Fibroblast of skin of abdomen (primary cell): ENCODE measurements around the gene WIPF1. TPM values are rescaled to one million over a fixed set of nuclear protein-coding genes. Genes with fewer than 3 reads are reported as not detected.
A peak's percentile ranks its signal among the peaks of the same experiment; 100 is the strongest.

Experiments
- DNase-seq: peaks from one replicate; pipeline ENCODE4 v3.0.0-alpha.2; 2013
- polyA plus RNA-seq, 2 experiments: library from polyadenylated mRNA; unstranded; fragments of 120-200 nt; gene quantifications; one replicate each; pipeline ENCODE4 v1.2.1, GENCODE V29; 2013; ENCODE audit not compliant: insufficient read length in 2 of 2

Gene WIPF1, protein sequence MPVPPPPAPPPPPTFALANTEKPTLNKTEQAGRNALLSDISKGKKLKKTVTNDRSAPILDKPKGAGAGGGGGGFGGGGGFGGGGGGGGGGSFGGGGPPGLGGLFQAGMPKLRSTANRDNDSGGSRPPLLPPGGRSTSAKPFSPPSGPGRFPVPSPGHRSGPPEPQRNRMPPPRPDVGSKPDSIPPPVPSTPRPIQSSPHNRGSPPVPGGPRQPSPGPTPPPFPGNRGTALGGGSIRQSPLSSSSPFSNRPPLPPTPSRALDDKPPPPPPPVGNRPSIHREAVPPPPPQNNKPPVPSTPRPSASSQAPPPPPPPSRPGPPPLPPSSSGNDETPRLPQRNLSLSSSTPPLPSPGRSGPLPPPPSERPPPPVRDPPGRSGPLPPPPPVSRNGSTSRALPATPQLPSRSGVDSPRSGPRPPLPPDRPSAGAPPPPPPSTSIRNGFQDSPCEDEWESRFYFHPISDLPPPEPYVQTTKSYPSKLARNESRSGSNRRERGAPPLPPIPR
- polyA plus RNA-seq (2013, experiment 1 of 2; ENCODE audit: insufficient read length) = 56.5 TPM
- polyA plus RNA-seq (2013, experiment 2 of 2; ENCODE audit: insufficient read length) = 54.5 TPM

DNA sequence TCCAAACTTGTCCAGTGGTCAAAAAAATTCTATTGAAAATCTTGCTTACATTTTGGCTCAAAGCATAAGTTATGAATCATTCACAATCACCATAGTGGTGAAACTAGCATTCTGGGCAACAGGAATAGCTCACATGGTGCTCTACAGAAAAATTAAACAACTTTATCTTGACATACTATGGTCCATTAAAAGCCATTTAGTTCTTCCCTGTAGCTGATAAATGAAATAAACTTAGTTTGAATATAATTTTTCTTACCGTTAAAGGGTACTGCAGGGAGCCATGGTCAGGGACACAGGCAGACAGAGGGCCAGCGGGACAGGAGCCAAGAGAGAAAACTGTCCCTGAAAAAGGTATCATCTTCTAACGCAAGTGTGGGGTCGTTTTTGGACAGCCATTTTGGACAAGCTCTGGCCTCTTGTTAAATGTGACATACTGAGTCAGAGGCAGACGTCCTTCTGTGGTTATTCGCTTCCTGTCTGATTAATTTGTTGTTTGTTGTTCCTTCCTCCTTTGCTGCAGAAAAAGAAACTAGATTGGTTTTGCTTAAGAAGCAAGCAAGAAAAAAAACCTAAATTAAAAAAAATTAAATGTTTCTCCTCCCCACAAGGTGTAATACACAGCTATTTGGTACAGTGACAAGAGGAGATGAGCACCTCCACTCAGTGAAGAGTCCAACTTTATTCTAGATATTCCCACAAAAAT lies at the start of gene WIPF1:
WIPF1 (minus strand) TSS at position 460 of the 703 bp plus-strand sequence. CDS start 12,231 bp downstream, outside the sequence.
- DNase-seq = peak; percentile 64

DNA sequence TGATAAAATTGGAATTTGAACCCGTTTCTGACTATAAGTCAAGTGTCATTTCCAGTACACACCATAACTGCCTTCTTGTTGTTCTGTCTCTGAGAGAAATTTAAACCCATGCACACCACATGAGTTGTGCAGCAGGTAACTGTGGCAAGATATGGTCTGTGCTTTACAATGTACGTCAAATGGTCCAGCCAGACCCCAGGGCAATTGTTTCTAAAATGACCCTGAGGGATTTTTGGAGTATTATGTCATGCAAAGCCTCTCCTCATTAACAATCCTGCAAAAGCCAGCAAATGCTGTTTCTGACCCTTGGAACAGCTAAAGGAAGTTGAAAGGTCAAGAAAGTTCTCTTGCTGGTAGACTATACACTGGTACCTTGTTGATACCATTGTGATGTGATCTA lies 47.7 kb upstream of the WIPF1 start:
- DNase-seq = no peak

DNA sequence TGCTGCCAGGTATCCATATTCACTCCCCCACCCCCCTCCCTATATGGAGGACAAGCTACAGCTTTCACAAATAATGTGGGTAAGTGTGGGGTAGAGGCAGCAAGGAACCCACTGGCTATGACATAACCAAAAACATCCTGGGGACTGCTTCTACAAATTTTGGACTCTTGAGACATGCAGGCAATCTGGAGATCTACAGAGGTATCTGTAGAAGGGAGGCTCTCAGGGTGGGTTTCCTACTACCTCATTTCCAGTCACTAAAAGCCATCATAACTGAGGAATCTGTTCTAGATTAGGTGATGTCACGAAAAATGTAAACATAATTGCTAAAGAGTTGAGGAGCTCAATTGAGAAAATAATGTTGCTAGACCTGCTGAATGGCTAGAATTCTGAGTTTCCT lies 46.8 kb upstream of the WIPF1 start:
- DNase-seq = no peak

DNA sequence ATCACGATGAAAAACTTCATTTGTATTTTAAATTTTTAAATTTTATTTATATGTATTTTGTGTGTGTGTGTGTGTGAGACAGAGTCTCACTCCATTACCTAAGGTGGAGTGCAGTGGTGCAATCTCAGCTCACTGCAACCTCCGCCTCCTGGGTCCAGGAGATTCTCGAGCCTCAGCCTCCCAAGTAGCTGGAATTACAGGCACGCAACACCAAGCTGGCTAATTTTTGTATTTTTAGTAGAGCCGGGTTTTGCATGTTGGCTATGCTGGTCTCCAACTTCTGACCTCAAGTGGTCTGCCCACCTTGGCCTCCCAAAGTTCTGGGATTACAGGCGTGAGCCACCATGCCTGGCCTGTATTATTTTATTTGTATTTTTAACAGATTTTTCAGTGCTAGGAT lies 45.8 kb upstream of the WIPF1 start:
- no peak for DNase-seq

DNA sequence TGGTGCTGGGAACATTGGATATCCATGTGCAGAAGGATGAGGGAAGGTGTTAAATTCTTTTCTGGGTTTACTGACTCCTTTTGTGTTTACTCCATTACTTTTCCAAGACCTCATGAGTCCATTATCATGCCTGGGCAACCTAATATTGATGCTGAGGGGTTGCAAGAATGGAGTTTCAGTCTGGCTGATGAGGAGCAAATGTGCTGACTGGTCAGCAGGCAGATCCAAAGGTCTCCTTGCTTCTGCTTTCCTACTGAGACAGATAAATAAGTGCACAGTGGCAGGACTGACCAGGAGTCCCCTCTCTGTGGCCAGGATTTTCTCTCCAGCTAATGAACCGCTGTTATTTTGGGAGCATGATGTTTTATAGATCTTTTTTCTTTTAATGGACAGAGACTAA lies 43.6 kb upstream of the WIPF1 start:
- DNase-seq = no peak

DNA sequence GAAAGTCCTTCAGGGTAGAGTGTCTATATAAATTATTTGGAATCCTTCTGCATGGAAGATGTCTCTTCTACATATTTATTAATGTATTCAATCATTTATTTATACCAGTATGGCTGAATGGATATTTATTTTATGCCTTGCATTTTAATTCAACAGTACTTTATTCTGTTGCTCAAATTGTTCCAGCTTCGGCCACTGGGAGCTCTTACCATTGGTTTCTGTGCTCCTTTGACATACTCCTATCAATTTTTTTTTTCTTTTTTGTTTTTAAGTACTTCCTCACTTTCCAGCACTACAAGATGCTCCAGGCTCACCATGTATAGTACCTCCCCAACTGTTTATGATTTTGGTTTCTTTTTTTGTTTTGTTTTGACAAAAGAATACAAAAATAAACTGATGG lies 39.4 kb upstream of the WIPF1 start:
- no peak for DNase-seq

DNA sequence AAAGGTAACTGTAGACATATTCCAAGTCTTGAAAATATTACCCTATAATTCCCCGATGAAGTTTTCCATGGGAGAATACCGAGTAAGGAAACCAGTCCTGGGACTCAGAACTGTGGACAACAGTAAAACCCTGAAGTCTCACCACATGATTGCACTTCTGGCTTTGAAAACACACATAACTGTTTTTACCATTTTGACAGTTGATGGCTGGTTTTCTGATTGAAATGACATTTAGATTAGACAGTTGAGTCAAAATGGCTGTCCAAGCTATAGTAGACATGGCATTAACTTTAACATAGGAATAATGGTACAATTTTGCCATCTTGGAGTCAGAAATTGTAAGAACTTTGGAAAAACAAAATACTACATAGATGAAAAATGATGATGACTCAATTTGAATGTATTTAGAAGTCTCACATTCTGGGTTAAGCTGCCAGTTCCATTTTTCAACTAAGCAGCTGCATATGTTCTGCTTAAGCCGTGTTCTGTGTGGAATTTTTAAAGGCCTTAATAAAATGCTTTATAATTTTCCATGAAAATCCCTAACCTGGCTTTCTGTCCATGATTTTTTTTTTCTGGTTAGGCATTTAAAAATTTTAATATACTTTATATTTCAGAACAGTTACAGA lies 38.3 kb upstream of the WIPF1 start:
- DNase-seq = peak; percentile 80

DNA sequence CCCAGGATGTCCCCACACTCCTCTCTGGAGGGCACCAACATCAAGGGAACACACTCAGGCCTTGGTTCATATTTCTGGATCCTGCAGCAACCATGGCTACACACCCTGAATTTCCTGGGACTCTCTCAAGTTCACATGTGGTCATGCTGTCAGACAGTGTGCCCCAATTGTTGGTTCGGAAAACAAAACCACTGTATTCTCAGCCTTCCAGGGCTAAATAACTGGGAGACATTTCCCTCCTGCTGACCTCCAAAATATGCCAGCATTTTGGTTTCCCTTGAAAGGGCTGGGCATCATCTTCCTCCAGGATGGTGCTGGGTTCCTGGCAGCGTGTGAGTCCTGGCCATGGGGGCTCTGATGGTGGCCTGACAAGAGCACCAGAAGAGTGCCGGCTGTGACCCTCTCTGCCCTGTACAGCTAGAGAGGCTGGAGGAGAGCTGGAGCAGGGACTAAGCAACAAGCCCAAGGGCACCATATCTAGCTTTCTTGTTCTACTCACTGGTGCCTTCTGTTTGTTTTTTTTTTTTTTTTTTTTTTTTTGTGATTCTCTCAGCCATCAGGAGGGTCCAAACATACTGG lies 37.5 kb upstream of the WIPF1 start:
- DNase-seq = no peak

DNA sequence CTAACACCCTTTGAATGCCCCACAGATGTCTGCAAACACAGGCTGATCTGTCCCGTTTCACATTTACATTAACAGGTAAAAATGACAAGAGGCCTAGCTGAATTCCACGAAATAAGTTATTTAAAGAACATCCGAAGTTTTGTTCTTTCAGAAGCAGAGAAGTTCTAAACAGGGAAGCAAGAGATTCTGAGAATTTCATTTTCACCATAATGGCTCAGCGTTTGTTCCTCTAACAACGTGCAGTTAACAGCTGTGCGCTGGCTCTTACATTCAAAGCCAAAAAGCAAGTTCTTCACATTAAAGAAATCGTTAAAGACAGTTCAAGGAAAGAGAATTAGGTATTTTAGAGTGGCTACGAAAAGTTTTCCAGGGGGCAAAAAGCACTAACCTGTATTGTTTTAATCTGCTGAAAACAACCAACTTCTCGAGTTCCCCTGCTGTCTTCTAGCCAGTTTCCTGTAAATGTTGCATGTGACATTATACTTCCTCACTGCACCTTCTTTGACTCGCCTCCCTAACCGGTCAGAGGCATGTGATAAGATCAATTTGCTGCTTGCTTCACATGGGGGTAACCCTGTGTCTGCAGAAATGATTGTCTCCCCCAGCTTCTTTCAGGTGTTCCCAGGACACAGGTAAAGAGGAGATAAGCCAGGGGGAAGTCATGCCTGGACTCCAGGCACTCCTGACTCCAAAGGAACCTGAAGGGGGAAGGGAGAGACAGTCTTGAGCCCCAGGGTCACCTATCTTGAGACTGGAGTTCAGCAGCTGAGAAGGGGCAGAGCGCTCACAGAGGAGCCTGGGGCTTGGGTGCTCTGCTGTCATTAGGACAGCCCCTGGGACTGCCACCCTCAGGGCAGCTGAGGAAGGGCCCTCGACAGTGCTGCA lies 36.8 kb upstream of the WIPF1 start:
- no peak for DNase-seq

DNA sequence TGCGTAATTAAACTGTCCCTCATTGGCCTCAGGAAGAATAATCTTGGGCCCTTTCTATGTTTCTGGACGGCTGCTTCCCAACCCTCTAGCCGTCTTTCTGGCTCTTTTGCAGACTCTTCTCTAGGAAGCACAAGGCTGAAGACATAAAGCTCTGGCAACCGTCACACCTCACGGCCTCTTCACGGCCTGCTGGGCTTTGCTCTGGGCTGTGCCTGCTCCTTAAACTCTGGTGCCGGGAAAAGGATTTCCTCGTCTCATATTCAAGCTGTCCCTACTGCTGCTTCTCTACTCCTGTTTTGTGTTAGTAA lies 36.0 kb upstream of the WIPF1 start:
- DNase-seq = no peak

DNA sequence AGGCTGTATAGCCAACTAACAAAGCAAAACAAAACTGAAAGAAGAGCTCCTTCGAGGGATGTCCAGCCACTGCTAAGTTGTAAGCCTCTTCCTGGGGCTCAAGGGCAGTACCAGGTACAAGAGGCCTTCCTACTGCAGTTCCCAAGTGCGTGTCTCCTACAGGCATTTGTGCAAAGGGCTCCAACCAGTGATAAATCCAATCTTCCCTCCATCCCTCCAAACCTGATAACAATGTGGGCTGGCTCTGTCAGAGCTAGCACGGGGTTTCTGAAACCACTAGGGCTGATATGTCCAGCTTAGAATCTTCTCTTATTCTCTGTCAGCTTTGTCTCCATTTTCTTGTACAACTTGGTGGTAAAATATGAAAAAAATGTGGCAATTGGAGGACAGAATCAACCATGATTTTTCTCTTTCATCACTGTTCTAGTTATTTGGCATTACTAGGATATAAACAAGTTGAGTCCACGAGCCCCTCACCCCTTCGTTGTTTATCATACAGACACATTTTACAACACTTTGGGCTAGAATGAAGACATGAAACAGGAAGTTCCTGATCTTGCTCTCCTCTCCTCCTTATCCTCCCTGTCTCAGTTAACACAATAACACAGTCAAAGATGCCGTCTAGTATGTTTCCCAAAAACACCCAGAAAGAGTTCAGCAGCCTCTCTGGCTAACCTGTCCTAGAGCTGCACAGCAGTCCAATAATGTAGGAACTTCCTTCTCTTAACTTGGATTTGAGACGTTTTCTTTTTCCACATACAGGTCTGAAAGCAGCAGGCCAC lies 35.4 kb upstream of the WIPF1 start:
- DNase-seq = no peak

DNA sequence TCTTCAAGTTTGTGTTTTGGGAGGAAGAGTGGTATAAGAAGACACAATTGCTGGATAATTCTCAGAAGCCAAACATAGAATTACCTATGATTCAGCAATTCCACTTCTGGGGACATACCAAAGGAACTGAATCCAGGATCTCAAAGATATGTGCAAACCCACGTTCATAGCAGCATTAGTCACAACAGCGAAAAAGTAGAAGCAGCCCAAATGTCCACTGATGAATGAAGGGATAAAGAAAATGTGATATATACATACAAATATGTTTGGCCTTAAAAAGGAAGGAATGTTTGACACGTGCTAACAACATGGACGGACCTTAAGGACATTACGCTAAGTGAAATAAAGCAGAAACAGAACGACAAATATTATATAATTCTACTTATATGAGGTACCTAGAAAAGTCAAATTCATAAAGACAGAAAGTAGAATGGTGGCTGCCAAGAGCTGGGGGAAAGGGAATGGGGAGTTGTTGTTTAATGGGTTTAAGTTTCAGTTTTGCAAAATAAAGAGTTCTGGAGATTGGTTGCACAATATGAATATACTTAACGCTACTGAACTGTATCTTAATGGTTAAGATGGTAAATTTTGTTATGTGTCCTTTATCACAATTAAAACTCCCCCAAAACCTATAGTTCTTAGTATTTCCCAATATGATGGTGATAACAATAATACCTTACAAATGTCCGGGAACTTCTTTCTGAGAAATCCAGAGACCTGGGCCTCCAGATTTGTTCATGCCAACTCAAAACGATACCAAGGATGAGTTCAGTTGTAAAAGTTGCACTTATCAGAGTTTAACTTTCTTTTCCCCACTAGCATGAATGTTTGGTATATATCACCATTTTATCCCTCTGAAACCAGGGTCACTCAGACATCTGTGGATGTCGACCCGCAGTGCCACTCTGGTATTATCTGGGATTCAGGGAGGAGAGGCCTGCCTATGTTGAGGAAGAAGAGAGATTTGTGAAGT lies 33.7 kb upstream of the WIPF1 start:
- peak; percentile 95 for DNase-seq

DNA sequence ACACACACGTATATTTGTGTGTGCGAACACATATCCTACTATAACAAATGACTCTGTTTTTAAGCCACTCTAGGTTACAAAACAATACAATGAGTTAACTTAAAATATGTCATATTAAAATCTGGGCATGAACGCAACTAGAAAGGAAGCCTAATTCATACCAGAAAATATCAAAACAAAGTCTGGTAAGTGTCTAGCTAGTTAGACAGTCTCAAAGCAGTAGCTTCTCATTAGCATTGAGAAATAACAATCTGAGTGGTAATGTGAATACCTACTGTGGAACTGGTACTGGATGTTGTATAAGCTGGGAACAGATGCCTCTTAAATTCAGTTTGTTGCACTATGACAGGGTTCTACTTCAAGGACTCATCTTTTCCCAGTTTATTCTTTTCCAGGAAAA lies 32.5 kb upstream of the WIPF1 start:
- no peak for DNase-seq

DNA sequence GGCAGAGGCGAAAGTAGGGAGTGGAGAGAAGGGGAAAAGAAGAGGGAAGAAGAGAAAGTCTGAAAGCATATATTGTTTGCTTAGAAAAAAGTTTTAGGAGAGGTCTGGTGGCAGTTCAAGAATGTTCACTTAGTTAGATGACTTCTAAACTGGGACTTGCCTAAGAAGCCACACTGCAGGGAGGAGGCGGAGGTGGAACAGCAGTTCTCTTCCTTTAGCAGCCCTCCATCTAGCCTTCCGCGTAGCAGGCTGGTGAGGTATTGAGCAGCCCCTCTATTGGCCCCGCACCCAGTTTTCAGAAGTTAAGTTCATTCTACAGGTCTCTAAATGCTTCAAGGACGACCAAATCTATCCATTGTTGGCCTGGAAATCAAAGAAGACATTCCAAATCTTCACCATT lies 31.9 kb upstream of the WIPF1 start:
- DNase-seq = no peak

DNA sequence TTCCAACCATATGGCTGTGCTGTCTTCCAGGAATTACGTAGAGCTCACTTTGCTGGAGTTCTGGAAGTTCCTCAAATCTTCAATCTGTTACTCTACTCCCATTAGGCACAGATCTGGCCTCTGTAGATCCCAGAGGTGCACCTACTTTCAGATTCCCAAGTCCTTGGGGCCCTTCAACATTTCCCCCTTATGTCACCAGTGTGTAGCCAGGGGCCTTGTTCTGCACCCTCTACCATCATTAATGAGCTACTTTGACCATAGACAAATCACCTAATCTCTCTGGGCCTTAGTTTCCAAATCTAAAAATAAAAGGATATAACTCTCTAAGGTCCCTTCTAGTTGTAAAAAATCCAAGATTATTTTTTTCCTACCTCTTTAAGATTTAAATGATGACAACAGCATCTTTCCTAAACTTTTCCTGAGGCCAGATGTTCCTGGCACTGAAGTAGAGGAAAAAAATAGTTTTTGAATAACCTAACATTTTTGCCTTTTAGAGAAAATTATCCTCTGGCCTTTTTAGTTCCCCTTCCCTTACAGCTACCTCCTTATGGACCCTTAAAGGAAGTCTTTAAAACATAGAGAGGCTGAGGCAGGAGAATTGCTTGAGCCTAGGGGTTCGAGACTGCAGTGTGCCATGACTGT lies 31.0 kb upstream of the WIPF1 start:
- DNase-seq = no peak

DNA sequence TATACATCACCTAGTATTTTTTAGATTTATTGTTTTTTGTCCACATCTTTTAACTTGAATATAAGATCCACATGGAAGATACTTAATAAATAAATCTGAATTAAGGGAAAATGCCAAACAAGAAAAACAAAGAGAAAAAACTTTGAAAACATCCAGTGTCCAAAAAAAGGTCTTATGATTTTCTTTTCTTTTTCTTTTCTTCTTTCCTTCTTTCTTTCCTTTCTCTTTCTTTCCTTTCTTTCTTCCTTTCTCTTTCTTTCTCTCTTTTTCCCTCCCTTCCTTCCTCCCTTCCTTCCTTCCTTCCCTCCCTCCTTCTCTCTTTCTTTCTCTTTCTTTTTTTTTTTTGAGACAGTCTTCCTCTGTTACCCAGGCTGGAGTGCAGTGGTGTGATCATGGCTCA lies 29.6 kb upstream of the WIPF1 start:
- DNase-seq = no peak

DNA sequence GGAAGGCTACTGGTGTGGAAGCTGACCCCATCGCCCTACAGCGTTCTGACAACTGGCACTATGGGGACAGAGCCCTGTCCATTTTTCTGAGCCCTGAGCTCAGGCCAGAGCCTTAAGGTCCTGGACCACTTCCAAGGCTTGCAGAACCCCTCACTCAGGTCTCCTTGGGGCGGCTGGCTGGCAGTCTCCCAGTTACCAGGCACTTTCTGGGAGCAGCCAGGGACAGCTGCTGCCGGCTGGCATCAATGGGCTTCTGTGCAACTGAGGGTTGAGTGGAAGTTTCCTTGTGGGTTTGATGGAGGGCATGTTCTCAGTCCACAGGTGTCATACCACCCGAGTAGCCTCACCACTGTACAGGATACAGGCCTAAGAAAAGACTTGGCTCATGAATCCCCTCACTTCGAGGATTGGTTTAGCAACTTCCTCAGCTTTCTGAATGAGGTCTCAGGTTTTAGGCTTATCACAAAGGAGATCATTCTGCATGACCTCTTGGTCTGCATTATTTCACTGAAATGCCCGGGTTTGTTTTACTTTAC lies 27.4 kb upstream of the WIPF1 start:
- no peak for DNase-seq

DNA sequence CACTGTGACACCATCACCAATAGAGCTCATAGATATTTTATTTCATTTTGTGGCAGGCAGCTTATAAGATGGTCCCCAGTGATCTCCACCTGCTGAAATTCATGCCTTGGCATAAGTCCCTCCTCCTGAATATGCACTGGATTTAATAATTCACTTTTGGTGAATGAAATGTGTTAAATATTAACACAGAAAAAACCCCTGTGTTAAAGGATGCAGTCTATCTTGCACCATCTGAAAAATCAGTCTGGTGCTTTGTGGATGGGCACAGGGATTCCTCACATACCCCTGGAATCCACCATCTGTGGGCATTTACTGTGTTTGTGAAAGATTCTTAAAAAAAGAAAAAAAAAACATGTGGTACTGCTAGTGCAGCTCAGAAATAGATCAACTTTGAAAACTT lies 26.1 kb upstream of the WIPF1 start:
- DNase-seq = no peak

DNA sequence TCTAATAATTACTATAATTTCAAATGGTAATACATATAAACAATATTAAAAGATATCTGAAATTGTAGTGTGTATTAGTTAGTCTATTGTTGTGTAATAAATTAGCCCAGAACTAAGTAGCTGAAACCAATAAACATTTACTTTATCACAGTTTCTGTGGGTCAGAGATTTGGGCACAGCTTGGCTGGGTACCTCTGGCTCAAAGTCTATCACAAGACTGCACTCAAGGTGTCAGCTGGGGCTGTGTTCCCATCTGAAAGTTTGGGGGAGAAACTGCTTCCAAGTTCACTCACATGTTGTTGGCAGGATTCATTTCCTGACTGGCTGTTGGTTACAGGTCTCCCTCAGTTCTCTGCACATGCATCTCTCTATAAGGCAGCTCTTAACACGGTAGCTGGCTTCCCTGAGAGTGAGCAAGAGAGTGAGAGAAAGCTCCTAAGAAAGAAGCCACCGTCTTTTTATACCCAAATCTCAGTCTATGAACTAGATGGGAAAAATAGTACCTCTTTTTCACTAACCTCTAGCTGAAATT lies 25.6 kb upstream of the WIPF1 start:
- DNase-seq = no peak
